K562 (cell line): ENCODE measurements around the gene TANC1. TPM values are rescaled to one million over a fixed set of nuclear protein-coding genes. Genes with fewer than 3 reads are reported as not detected.

Experiments used
- ATF7 ChIP-seq: fragments of 450-650 bp; IDR thresholded peaks from 2 replicates; pipeline ENCODE4 v1.7.1; 2014; ENCODE audit warnings: mild to moderate bottlenecking, moderate library complexity
- BMI1 ChIP-seq: fragments of 150-350 bp; IDR thresholded peaks from 2 replicates; pipeline ENCODE4 v1.6.1; 2014; ENCODE audit warnings: low read length
- BRCA1 ChIP-seq, 2 experiments: fragments of 450-650 bp in 1 of 2; sonication (generic) in 1 of 2; formaldehyde crosslinking in 1 of 2; IDR thresholded peaks; 2 replicates each; pipeline versions ENCODE4 v1.5.0 to v1.6.1; 2017 to 2020; ENCODE audit warnings: mild to moderate bottlenecking in 1 of 2, missing genetic modification reagents in 1 of 2
- BRD4 ChIP-seq: fragments of 200-600 bp; sonication (generic); IDR thresholded peaks from 2 replicates; pipeline ENCODE4 v1.6.1; 2017; ENCODE audit warnings: inconsistent platforms
- C11orf30 ChIP-seq: fragments of 450-650 bp; IDR thresholded peaks from 2 replicates; pipeline ENCODE4 v1.6.1; 2016; ENCODE audit warnings: low read depth, mild to moderate bottlenecking
- CBX8 ChIP-seq: fragments of 200-600 bp; sonication (generic); IDR thresholded peaks from 2 replicates; pipeline ENCODE4 v1.6.1; 2012; ENCODE audit warnings: borderline replicate concordance, mixed run types, low read depth, mild to moderate bottlenecking, moderate library complexity, mixed read lengths, low read length, control low read depth, inconsistent platforms; ENCODE audit not compliant: poor library complexity, severe bottlenecking; ENCODE audit errors: extremely low read depth
- CREB1 ChIP-seq, 2 experiments: sonication (generic) in 1 of 2; formaldehyde crosslinking in 1 of 2; IDR thresholded peaks; 2 replicates each; pipeline versions ENCODE4 v1.6.1 to v1.8.0; 2012 to 2022; ENCODE audit warnings: inconsistent platforms in 1 of 2, mild to moderate bottlenecking in 1 of 2, missing genetic modification reagents in 1 of 2, moderate library complexity in 1 of 2
- FOXJ2 ChIP-seq: fragments of 200-800 bp; sonication (Bioruptor generic); IDR thresholded peaks from 2 replicates; pipeline ENCODE4 v1.6.1; 2016; ENCODE audit warnings: missing genetic modification characterization, missing compliant biosample characterization
- FOXP1 ChIP-seq: sonication (generic); formaldehyde crosslinking; IDR thresholded peaks from 2 replicates; pipeline ENCODE4 v1.8.0; 2022; ENCODE audit warnings: mild to moderate bottlenecking, missing genetic modification reagents
- HDAC2 ChIP-seq: fragments of 450-650 bp; IDR thresholded peaks from 2 replicates; pipeline ENCODE4 v1.6.1; 2016; ENCODE audit warnings: mild to moderate bottlenecking
- HDAC8 ChIP-seq: fragments of 450-650 bp; IDR thresholded peaks from 2 replicates; pipeline ENCODE4 v1.6.1; 2016; ENCODE audit warnings: mild to moderate bottlenecking, missing genetic modification characterization, moderate library complexity, missing compliant biosample characterization
- KLF16 ChIP-seq: IDR thresholded peaks from 2 replicates; pipeline ENCODE4 v1.6.1; 2016; ENCODE audit warnings: antibody characterized with exemption
- MCM7 ChIP-seq, 2 experiments: fragments of 450-650 bp; IDR thresholded peaks; 2 replicates each; pipeline ENCODE4 v1.6.1; 2016 to 2018
- RBM39 ChIP-seq: fragments of 200-400 bp; formaldehyde crosslinking; optimal IDR thresholded peaks from 2 replicates; pipeline ENCODE3; 2018; ENCODE audit warnings: low read depth, low read length
- SIX5 ChIP-seq, 2 experiments: IDR thresholded peaks; 2 replicates each; pipeline ENCODE4 v1.6.1; 2011; ENCODE audit warnings: low read length in 2 of 2, borderline replicate concordance in 1 of 2, low read depth in 1 of 2, mild to moderate bottlenecking in 1 of 2, moderate library complexity in 1 of 2; ENCODE audit not compliant: insufficient read depth in 1 of 2
- TAF1 ChIP-seq: IDR thresholded peaks from 2 replicates; pipeline ENCODE4 v1.6.1; 2011; ENCODE audit warnings: mild to moderate bottlenecking, low read length, moderate library complexity; ENCODE audit not compliant: insufficient read depth, control insufficient read depth, severe bottlenecking; ENCODE audit errors: extremely low read depth
- ZFP36 ChIP-seq: fragments of 150-350 bp; IDR thresholded peaks from 2 replicates; pipeline ENCODE4 v1.6.1; 2018; ENCODE audit warnings: low read length, low read depth; ENCODE audit not compliant: partially characterized antibody
- ZNF263 ChIP-seq: sonication (generic); formaldehyde crosslinking; IDR thresholded peaks from 2 replicates; pipeline ENCODE4 v1.8.0; 2022; ENCODE audit warnings: mild to moderate bottlenecking, missing genetic modification reagents, borderline replicate concordance
- ZNF316 ChIP-seq: fragments of 450-650 bp; IDR thresholded peaks from 2 replicates; pipeline ENCODE4 v1.6.1; 2016
- ZNF586 ChIP-seq: fragments of 450-650 bp; formaldehyde crosslinking; conservative IDR thresholded peaks from 2 replicates; pipeline ENCODE4 v1.4.0; 2020; ENCODE audit warnings: mild to moderate bottlenecking, moderate library complexity
- ZNF717 ChIP-seq: fragments of 250-450 bp; sonication (Bioruptor Pico); IDR thresholded peaks from 2 replicates; pipeline ENCODE4 v1.5.0; 2021
- ZNF75A ChIP-seq: fragments of 450-650 bp; formaldehyde crosslinking; IDR thresholded peaks from 2 replicates; pipeline ENCODE4 v1.4.0; 2020; ENCODE audit warnings: mild to moderate bottlenecking
- polyA plus RNA-seq, 8 experiments: library from polyadenylated mRNA; depleted of rRNA in 4 of 8; stranded (reverse) in 5 of 8; unstranded in 3 of 8; fragments of >200 nt; fragmentation: Nextera tagmentation in 2 of 8; fragmentation: Illumina TruSeq in 1 of 8; extraction: Ambion mirVana in 2 of 8; extraction: Trizol in 1 of 8; gene quantifications; 2 replicates each; pipeline versions ENCODE4 v1.2.1 to v1.2.3, GENCODE V29; 2011 to 2014; ENCODE audit warnings: inconsistent platforms in 1 of 8, missing spikeins in 1 of 8
- total RNA-seq, 7 experiments: library from RNA; depleted of rRNA in 6 of 7; stranded (reverse); fragments of >200 nt in 6 of 7; fragmentation: Illumina TruSeq in 2 of 7; extraction: Trizol in 2 of 7; gene quantifications; 2 replicates each; pipeline versions ENCODE4 v1.2.1 to v1.2.3, GENCODE V29; 2011 to 2021; ENCODE audit warnings: low replicate concordance in 1 of 7
- TF ChIP-seq, protein P1 (sequence below), 2 experiments: fragments of 450-650 bp in 1 of 2; sonication (generic) in 1 of 2; formaldehyde crosslinking; conservative IDR thresholded peaks; 2 replicates each; pipeline versions ENCODE4 v1.4.0 to v1.8.1; 2020 to 2022; ENCODE audit warnings: mild to moderate bottlenecking in 1 of 2, missing genetic modification reagents in 1 of 2
- TF ChIP-seq, protein P2 (sequence below), 2 experiments: fragments of 450-650 bp in 1 of 2; sonication (generic) in 1 of 2; formaldehyde crosslinking in 1 of 2; IDR thresholded peaks in 1 of 2; conservative IDR thresholded peaks in 1 of 2; 2 replicates each; pipeline versions ENCODE4 v1.6.1 to v1.8.1; 2016 to 2023; ENCODE audit warnings: mild to moderate bottlenecking in 2 of 2, moderate library complexity in 2 of 2, inconsistent platforms in 1 of 2, missing genetic modification reagents in 1 of 2
- TF ChIP-seq, protein P3 (sequence below): sonication (generic); formaldehyde crosslinking; IDR thresholded peaks from 2 replicates; pipeline ENCODE4 v1.8.1; 2022; ENCODE audit warnings: missing genetic modification reagents

Gene TANC1
- total and polyA plus RNA-seq, 9 of the 15 experiments (the other 6 are each of a cell fraction or from before 2014, with no cell fraction given) = under 0.01 to 0.20 (median 0.07) TPM; not detected in 1

DNA sequence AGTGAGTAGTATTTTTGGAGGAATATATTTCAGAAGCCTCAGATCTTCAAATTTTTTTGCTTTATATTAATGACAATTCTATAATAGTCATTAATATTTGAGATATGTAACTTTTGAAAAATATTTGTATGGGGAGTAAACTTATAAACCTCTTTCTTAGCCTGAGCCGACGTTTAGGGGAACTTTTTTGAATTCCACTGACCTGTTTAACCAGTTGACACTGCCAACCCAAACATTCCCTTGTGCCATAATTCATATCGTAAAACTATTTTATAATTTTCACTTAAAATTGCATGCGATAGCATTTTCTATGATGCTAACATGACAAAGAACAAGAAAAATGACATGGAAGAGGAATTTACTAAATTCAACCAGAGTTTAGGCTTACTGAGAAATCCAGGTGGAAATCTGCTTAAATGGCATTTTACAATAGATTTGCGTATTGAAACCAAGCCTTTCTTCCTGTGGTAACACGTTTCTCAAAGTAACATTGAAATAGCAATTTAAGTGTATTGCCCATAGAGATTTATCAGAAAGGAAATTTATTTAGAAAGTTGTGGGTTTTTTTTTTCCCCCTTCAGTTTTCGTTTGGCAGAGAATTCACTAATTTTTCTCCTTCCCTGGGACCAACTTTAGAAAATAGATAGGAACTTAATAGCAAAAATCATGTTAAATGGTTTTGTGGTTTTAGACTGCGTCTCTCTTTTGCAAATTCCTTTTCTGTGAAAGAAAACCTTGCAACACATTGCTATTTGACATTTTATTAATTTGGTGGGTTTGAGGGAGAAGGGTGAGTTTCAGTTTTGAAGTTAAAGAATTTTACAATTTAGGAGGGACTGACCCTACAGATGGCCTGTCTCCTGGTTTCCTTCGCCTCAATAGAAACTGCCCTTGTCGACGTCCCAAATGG lies 77.4 kb downstream of the TANC1 start (continued):
- no peak for TF ChIP-seq ZNF75A (CRISPR knock-in tag)
- TF ChIP-seq KLF16 = no peak
- TF ChIP-seq CREB1 (IDR thresholded peaks at IDR 0.05) = no peak
- TF ChIP-seq CREB1 (CRISPR knock-in tag; IDR thresholded peaks at IDR 0.05) = no peak
- TF ChIP-seq FOXP1 = no peak
- no peak for TF ChIP-seq FOXJ2 (tag)
- TF ChIP-seq C11orf30 = peak; percentile 46; the same call in 1 of the 2 replicates
- TF ChIP-seq CBX8 = peak; percentile 97
- no peak for TF ChIP-seq HDAC2
- TF ChIP-seq ZNF263 (CRISPR knock-in tag) = no peak
- TF ChIP-seq, protein P1, sequence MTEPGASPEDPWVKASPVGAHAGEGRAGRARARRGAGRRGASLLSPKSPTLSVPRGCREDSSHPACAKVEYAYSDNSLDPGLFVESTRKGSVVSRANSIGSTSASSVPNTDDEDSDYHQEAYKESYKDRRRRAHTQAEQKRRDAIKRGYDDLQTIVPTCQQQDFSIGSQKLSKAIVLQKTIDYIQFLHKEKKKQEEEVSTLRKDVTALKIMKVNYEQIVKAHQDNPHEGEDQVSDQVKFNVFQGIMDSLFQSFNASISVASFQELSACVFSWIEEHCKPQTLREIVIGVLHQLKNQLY (CRISPR knock-in tag; conservative IDR thresholded peaks at IDR 0.05) = no peak
- no peak for TF ChIP-seq ZNF717 (CRISPR knock-in tag)
- no peak for TF ChIP-seq TAF1
- peak; percentile 72 for TF ChIP-seq ZNF316
- TF ChIP-seq ZNF586 (CRISPR knock-in tag) = no peak
- no peak for TF ChIP-seq RBM39
- no peak for TF ChIP-seq SIX5 (IDR thresholded peaks at IDR 0.05; ENCODE audit: borderline replicate concordance in 1 of 2, insufficient read depth in 1 of 2, low read depth in 1 of 2, low read length in 2 of 2)
- TF ChIP-seq, protein P2, sequence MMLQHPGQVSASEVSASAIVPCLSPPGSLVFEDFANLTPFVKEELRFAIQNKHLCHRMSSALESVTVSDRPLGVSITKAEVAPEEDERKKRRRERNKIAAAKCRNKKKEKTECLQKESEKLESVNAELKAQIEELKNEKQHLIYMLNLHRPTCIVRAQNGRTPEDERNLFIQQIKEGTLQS (IDR thresholded peaks at IDR 0.05) = no peak
- TF ChIP-seq, protein P2 (CRISPR knock-in tag; conservative IDR thresholded peaks at IDR 0.05) = no peak
- TF ChIP-seq ATF7 = no peak
- peak; percentile 29 for TF ChIP-seq ZFP36
- TF ChIP-seq, protein P3, sequence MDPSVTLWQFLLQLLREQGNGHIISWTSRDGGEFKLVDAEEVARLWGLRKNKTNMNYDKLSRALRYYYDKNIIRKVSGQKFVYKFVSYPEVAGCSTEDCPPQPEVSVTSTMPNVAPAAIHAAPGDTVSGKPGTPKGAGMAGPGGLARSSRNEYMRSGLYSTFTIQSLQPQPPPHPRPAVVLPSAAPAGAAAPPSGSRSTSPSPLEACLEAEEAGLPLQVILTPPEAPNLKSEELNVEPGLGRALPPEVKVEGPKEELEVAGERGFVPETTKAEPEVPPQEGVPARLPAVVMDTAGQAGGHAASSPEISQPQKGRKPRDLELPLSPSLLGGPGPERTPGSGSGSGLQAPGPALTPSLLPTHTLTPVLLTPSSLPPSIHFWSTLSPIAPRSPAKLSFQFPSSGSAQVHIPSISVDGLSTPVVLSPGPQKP (CRISPR knock-in tag) = no peak
- TF ChIP-seq MCM7 (IDR thresholded peaks at IDR 0.05) = no peak
- no peak for TF ChIP-seq BRD4
- TF ChIP-seq BMI1 = peak; percentile 68; the same call in 1 of the 2 replicates
- TF ChIP-seq HDAC8 = no peak
- TF ChIP-seq BRCA1 (IDR thresholded peaks at IDR 0.05) = no peak
- TF ChIP-seq BRCA1 (CRISPR knock-in tag; IDR thresholded peaks at IDR 0.05) = no peak
